Bronchial epithelial cell (primary cell): Measurements from ENCODE around the gene GRK3. TPM values are rescaled to one million over a fixed set of nuclear protein-coding genes. Genes with fewer than 3 reads are reported as not detected.

Source experiments
- DNase-seq: peaks from one replicate; pipeline ENCODE4 v3.0.0-alpha.2; 2010; ENCODE audit warnings: low read depth
- FAIRE-seq: peaks from 2 replicates; lab custom pipeline; 2011; peaks lifted over from hg19 to GRCh38; lab: Jason Lieb, UNC
- H3K27me3 ChIP-seq: 2 replicates; pipeline ENCODE4 v1.5.1; 2011; ENCODE audit warnings: low read length; ENCODE audit not compliant: control insufficient read depth, insufficient read depth
- H3K36me3 ChIP-seq: 2 replicates; pipeline ENCODE4 v1.5.1; 2011; ENCODE audit warnings: low read length; ENCODE audit not compliant: control insufficient read depth, insufficient read depth
- H3K4me3 ChIP-seq: 2 replicates; pipeline ENCODE4 v1.5.1; 2011; ENCODE audit warnings: mild to moderate bottlenecking, low read depth, low read length, control low read depth
- CTCF ChIP-seq: IDR thresholded peaks from 2 replicates; pipeline ENCODE4 v1.5.1; 2011; ENCODE audit warnings: mild to moderate bottlenecking, moderate library complexity, low read length, control low read depth, inconsistent platforms; ENCODE audit not compliant: insufficient read depth, severe bottlenecking
- total RNA-seq: library from RNA; depleted of rRNA; stranded (reverse); fragments of >200 nt; gene quantifications from 2 replicates; pipeline ENCODE4 v1.2.1, GENCODE V29; 2014

Gene GRK3
- total RNA-seq, 1 donor from 2014 or later = 4.2 TPM

- no peak for DNase-seq
- no peaks in the 10 kb centered on the region for H3K36me3 ChIP-seq
- no peaks in the 10 kb centered on the region for H3K27me3 ChIP-seq
- TF ChIP-seq CTCF = no peak
- H3K4me3 ChIP-seq = no peak overlapping the region
- FAIRE-seq = peak; percentile 64
Measured at GRCh38 chr22:25637032-25637431, 72.6 kb downstream of the GRK3 start.

GRCh38 chr22:25637672-25638071 is 73.2 kb downstream of the GRK3 start:
- no peak for DNase-seq
- FAIRE-seq = no peak
- Histone ChIP-seq H3K27me3 (no peaks in the 10 kb centered on the region), H3K36me3 (no peaks in the 10 kb centered on the region), H3K4me3 (no peak overlapping the region)
- no peak for TF ChIP-seq CTCF

GRCh38 chr22:25638638-25639037 is 74.2 kb downstream of the GRK3 start:
- Histone ChIP-seq H3K36me3 (no peaks in the 10 kb centered on the region), H3K4me3 (no peak overlapping the region), H3K27me3 (no peaks in the 10 kb centered on the region)
- TF ChIP-seq CTCF = no peak
- DNase-seq (no peak), FAIRE-seq (no peak)

- no peak for TF ChIP-seq CTCF
- no peaks in the 10 kb centered on the region for H3K27me3 ChIP-seq
- no peak for DNase-seq
- H3K4me3 ChIP-seq = no peak overlapping the region
- no peak for FAIRE-seq
- no peaks in the 10 kb centered on the region for H3K36me3 ChIP-seq
Measured at GRCh38 chr22:25641650-25642049, 77.2 kb downstream of the GRK3 start.

- FAIRE-seq (no peak), DNase-seq (no peak)
- no peaks in the 10 kb centered on the region for H3K27me3 ChIP-seq
Measured at GRCh38 chr22:25643232-25644000, 78.9 kb downstream of the GRK3 start.

More at GRCh38 chr22:25643232-25644000, 78.9 kb downstream of the GRK3 start:
- Histone ChIP-seq H3K36me3 (no peaks in the 10 kb centered on the region), H3K4me3 (no peak overlapping the region)
- TF ChIP-seq CTCF = no peak
